Stimulated activated CD8-positive, alpha-beta memory T cell treated with anti-CD3 and anti-CD28 coated beads, Interleukin-15, amount 100 ng/mL, for 4 hours (primary cell): ENCODE measurements around the gene PEDS1.
"Not testable (repeated sequence)": the region's sequence is repeated elsewhere in the genome, so short reads cannot be mapped to it uniquely, and the experiment has no call there.

ENCODE experiments used
- DNase-seq, 2 donors: peaks; one replicate each; pipeline ENCODE4 v3.0.0-alpha.2; 2020; ENCODE audit warnings: low read depth in 2 of 2

The PEDS1 gene

GRCh38 chr20:50190251-50191064, 36.9 kb upstream of the PEDS1 start, which contains the start of gene CEBPB:
CEBPB (plus strand) TSS chr20:50190830; CDS start chr20:50191034, 204 bp downstream.
- peak; percentile 62 to 68 for DNase-seq

DNA sequence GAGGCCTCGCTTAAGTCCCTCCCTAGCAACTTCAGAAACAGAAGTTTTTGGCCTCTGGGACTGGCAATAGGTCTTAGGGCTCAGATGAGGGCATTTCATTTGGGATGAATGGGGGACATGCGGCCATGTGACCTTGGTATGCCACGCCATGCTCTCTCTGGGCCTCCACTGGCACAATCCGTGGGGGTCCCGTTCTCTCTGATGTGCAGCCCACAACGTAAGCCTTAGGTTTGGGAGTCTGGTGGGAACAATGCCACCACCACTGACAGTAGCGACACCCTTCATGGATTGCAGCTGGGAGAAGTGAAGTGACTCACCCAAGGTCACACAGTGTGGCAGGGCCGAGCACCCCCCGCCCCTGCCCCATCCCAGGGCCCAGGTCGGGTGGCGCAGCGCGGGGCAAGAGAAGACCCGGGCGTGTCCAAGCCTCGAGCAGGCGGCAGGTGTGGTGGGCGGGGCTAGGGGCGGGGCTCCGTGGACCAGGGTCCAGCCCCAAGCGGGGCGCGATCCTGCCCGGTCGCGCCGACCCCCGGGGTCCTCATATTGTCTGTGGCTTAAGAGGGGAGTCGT, 36.2 kb upstream of the PEDS1 start:
- no peak for DNase-seq

- no peak for DNase-seq
Measured at GRCh38 chr20:50188879-50189680, 35.6 kb upstream of the PEDS1 start.

GRCh38 chr20:50188287-50188688, 34.8 kb upstream of the PEDS1 start:
- no peak for DNase-seq

DNA sequence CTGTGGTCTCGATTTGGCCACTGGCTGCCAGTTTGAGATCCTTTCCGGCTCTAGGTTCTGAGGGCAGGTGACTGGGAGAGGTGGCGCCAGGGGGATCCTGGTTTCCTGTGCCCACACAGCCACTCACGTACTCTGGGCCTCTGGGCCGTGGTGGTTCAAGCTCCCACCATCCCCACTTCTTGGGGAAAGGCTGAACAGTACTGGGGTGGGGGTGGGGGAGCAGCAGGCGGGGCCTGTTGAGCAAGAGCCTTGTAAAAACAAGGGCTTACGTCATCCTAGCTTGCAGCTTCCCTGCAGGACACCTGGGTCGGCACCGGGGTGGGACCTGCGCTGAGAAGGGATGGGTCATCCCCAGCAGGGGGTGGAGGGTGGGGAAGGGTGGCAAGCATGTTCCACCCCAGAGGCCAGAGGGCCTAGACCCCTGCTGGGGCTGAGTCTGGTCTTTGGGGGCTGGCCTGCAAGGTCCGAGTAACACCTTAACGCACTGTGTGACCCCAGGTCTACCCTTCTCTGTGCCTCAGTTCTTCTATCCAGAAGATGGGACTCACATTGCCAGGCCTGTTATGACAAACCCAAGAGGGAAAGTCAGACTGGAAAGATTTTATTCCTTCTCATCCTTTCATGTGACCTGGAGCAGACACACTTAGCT, 34.0 kb upstream of the PEDS1 start:
- no peak for DNase-seq

DNA sequence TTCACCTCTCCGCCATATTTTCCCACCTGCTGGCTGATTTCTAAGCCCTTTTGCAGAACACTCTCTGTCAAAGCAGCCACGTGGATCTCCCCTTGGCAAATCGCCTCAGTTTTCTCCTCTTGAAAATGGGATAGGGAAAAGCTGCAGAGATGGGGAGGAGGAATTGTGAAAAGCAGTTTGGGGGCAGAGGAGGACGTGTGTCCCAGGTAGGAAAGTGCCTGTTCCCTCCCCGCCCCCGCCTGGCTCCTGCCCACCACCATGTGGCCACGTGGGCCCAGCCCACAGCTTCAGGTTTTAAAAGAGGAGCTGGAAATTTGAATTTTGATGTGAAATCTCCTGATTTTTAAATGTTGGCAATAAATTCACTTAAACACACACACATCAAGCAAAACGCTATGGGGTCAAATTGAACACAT, 33.5 kb upstream of the PEDS1 start:
- DNase-seq: no peak

DNA sequence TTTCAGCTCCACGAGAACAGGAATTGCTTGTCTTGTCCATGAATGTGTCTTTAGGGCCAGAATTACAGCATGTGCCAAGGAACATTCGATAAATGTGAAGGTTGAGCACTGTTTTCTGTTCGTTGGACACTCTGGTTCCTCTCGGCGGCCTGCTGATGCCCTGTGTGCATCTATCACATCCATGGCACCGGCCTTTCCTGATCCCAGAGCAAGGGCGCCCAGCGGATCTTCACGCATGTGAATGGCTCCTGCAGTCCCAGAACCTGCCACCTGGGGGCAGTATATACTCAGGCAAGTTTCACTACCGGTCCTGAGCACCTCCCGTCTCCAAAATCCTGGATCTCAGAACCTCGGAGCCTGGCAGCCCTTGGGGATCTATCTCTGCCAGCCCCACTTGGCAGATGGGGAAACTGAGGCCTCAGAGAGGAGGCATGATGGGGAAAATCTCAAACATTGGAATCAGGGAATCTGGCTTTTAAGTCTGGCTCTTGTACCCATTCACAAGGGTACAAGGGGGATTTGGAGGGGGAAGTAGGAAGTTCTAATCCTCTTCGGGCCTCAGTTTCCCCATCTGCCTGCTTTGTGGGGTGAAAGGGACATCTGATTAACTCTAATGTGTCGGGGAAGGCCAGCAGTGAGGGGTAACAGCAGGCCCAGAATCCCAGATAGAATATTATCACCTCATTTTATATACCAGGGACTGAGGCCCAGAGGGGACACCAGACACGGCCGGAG, 32.8 kb upstream of the PEDS1 start:
- DNase-seq: peak; percentile 58 to 70

- no peak for DNase-seq
Measured at GRCh38 chr20:50185426-50185825, 31.9 kb upstream of the PEDS1 start.

DNA sequence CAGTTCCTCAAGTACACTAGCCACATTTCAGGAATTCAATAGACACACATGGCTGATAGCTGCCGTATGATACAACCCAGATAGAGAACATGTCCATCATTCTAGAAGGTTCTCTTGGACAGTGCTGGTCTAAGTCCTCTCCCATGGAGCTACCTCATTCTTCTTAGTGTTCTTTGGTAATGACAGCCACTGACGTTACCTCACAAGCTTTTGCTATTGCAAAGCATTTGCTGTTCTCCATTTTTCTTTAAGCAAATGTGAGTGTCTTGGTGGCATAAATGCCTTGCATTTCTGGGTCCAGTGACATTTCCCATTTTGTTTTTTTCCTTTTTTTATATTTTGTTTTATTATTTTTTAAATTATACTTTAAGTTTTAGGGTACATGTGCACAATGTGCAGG, 28.8 kb upstream of the PEDS1 start:
- no peak for DNase-seq

GRCh38 chr20:50181344-50181743, 27.8 kb upstream of the PEDS1 start:
- no peak for DNase-seq

DNA sequence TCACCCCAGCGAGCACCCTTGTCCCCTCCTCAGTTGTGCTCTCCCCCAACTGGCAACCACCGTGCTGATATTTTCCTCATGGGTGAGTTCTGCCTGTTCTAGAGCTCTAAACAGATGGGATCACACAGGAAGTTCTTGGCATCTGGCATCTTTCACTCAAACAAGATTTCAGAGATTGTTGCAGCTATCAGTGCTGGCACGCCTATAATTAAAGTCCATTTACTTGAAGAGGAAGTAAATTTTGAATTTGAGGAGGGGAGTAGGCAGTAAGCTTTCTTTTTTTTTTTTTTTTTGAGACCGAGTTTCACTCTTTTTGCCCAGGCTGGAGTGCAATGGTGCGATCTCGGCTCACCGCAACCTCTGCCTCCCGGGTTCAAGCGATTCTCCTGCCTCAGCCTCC, 25.1 kb upstream of the PEDS1 start:
- not testable (repeated sequence) for DNase-seq

- DNase-seq: no peak
Measured at GRCh38 chr20:50175938-50176933, 22.7 kb upstream of the PEDS1 start.

DNA sequence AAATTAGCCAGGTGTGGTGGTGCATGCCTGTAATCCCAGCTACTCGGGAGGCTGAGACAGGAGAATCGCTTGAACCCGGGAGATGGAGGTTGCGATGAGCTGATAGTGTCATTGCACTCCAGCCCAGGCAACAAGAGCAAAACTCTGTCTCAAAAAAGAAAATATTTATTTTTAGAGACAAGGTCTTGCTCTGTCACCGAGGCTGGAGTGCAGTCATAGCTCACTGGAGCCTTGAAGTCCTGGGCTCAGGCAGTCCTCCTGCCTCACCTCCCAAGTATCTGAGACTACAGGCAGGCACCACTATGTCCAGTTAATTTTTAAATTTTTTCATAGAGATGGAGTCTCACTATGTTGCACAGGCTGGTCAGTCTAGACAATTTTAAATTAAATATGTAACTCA, 20.9 kb upstream of the PEDS1 start:
- no peak for DNase-seq

- DNase-seq: no peak
Measured at GRCh38 chr20:50172347-50173013, 19.0 kb upstream of the PEDS1 start.

- DNase-seq: no peak
Measured at GRCh38 chr20:50170549-50171220, 17.2 kb upstream of the PEDS1 start.

- DNase-seq: peak; percentile 49 to 61
Measured at GRCh38 chr20:50169329-50169823, 15.9 kb upstream of the PEDS1 start.

DNA sequence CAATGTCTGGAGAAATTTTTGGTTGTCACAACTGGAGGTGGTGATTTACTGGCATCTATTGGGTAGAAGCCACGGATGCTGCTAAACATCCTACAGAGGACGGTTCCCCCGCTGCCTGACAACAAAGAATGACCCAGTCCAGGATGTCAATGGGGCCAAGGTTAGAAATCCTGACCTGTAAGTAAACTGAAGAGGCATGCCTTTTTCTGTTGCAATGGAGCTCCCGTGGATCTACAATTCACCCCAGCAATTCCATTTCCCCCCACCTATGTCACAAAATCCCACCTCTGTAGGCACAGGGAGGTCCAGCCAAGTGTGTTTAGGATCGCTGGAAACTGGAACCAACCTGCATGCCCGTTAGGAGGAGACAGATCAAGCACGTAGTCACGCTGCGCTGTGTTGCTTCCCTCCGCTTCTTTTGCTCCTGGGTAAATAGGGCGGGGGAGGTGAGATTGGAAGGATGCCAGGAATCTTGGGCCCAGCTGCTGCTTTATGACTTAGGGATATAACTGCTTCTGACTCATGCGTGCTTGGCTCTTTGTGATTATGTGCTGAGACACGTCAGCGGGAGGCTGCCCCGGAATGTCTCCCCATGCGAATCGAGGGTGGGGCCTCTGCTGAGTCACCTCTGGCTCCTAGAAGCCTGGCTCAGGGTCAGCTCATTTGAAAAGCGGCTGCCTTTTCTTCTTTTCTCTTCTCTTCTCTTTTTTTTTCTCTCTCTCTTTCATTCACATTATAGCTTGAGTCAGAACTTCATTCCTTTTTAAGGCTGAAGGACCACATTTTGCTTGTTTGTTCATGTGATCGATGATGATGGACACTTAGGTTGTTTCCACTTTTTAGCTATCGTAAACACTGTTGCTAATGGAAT, 12.4 kb upstream of the PEDS1 start:
- peak; percentile 66 to 83 for DNase-seq
